SJSA1 (cell line): ENCODE data around the gene MLST8. TPM values are rescaled to one million over a fixed set of nuclear protein-coding genes. Genes with fewer than 3 reads are reported as not detected.
"Not testable (repeated sequence)": the region's sequence is repeated elsewhere in the genome, so short reads cannot be mapped to it uniquely, and the experiment has no call there.

ENCODE experiments used
- DNase-seq, 2 experiments: peaks; one replicate each; pipeline ENCODE4 v3.0.0-alpha.2; 2015 to 2020; ENCODE audit warnings: low spot score in 2 of 2, low read depth in 1 of 2
- H3K27ac ChIP-seq: fragments of 250-450 bp; sonication (Bioruptor Pico); 2 replicates; pipeline ENCODE4 v1.5.1; 2020; ENCODE audit warnings: mild to moderate bottlenecking, moderate library complexity
- H3K27me3 ChIP-seq: fragments of 250-450 bp; sonication (Bioruptor Pico); replicated peaks from 2 replicates; pipeline ENCODE4 v1.5.1; 2020; ENCODE audit warnings: mild to moderate bottlenecking, moderate library complexity
- H3K36me3 ChIP-seq: fragments of 250-450 bp; sonication (Bioruptor Pico); 2 replicates; pipeline ENCODE4 v1.5.1; 2020; ENCODE audit warnings: mild to moderate bottlenecking
- H3K4me1 ChIP-seq: fragments of 250-450 bp; sonication (Bioruptor Pico); replicated peaks from 2 replicates; pipeline ENCODE4 v1.6.1; 2021; ENCODE audit warnings: mild to moderate bottlenecking
- H3K4me3 ChIP-seq: fragments of 250-450 bp; sonication (Bioruptor Pico); 2 replicates; pipeline ENCODE4 v1.5.1; 2020; ENCODE audit warnings: mild to moderate bottlenecking
- H3K9me3 ChIP-seq: fragments of 250-450 bp; sonication (Bioruptor Pico); replicated peaks from 2 replicates; pipeline ENCODE4 v1.5.1; 2020; ENCODE audit warnings: mild to moderate bottlenecking
- total RNA-seq: library from RNA; depleted of rRNA; stranded (reverse); fragments of >200 nt; shearing (Covaris generic); gene quantifications from 2 replicates; pipeline ENCODE4 v1.2.3, GENCODE V29; 2014

Gene MLST8
- total RNA-seq, 1 experiment from 2014 or later, result 25.3 TPM

GRCh38 chr16:2238838-2239675 is 33.8 kb downstream of the MLST8 start:
- Histone ChIP-seq H3K27ac (no peak overlapping the region), H3K4me1 (no peaks in the 10 kb centered on the region), H3K27me3 (no peaks in the 10 kb centered on the region), H3K36me3 (peaks cover 77% of the 10 kb centered on the region), H3K4me3 (no peak overlapping the region), H3K9me3 (no peaks in the 10 kb centered on the region)
- no peak for DNase-seq

GRCh38 chr16:2240331-2240730 is 35.1 kb downstream of the MLST8 start:
- H3K27ac ChIP-seq, result not testable (repeated sequence)
- peaks cover 79% of the 10 kb centered on the region for H3K36me3 ChIP-seq

GRCh38 chr16:2242598-2242997 is 37.3 kb downstream of the MLST8 start:
- Histone ChIP-seq H3K36me3 (peaks cover 80% of the 10 kb centered on the region), H3K4me3 (no peak overlapping the region), H3K4me1 (no peaks in the 10 kb centered on the region), H3K9me3 (no peaks in the 10 kb centered on the region), H3K27me3 (no peaks in the 10 kb centered on the region), H3K27ac (no peak overlapping the region)
- DNase-seq, result no peak

More at GRCh38 chr16:2240331-2240730, 35.1 kb downstream of the MLST8 start:
- not testable (repeated sequence) for DNase-seq, H3K9me3 ChIP-seq, H3K4me1 ChIP-seq, H3K27me3 ChIP-seq, H3K4me3 ChIP-seq

- no peak overlapping the region for H3K27ac ChIP-seq
- no peaks in the 10 kb centered on the region for H3K27me3 ChIP-seq
- peaks cover 79% of the 10 kb centered on the region for H3K36me3 ChIP-seq
- H3K4me3 ChIP-seq, result no peak overlapping the region
- DNase-seq, result no peak
- H3K4me1 ChIP-seq, result no peaks in the 10 kb centered on the region
- H3K9me3 ChIP-seq, result no peaks in the 10 kb centered on the region
Measured at GRCh38 chr16:2243031-2243528, 37.8 kb downstream of the MLST8 start.

GRCh38 chr16:2243781-2244180 is 38.5 kb downstream of the MLST8 start:
- H3K27me3 ChIP-seq, result no peaks in the 10 kb centered on the region
- H3K9me3 ChIP-seq, result no peaks in the 10 kb centered on the region
- H3K4me1 ChIP-seq, result no peaks in the 10 kb centered on the region
- peaks cover 78% of the 10 kb centered on the region for H3K36me3 ChIP-seq
- no peak for DNase-seq
- no peak overlapping the region for H3K4me3 ChIP-seq
- H3K27ac ChIP-seq, result no peak overlapping the region

GRCh38 chr16:2244301-2244700 is 39.0 kb downstream of the MLST8 start:
- no peak overlapping the region for H3K4me3 ChIP-seq
- DNase-seq, result peak in 1 of 2 experiments; percentile 54
- no peaks in the 10 kb centered on the region for H3K27me3 ChIP-seq
- no peak overlapping the region for H3K27ac ChIP-seq
- peaks cover 81% of the 10 kb centered on the region for H3K36me3 ChIP-seq
- no peaks in the 10 kb centered on the region for H3K4me1 ChIP-seq
- H3K9me3 ChIP-seq, result no peaks in the 10 kb centered on the region

GRCh38 chr16:2244926-2245795 is 39.9 kb downstream of the MLST8 start:
- H3K9me3 ChIP-seq, result no peaks in the 10 kb centered on the region
- peaks cover under 1% of the 10 kb centered on the region for H3K4me1 ChIP-seq
- no peaks in the 10 kb centered on the region for H3K27me3 ChIP-seq
- no peak overlapping the region for H3K4me3 ChIP-seq
- DNase-seq, result no peak
- H3K27ac ChIP-seq, result no peak overlapping the region
- peaks cover 76% of the 10 kb centered on the region for H3K36me3 ChIP-seq

- Histone ChIP-seq H3K36me3 (peaks cover 76% of the 10 kb centered on the region), H3K27me3 (no peaks in the 10 kb centered on the region), H3K9me3 (no peaks in the 10 kb centered on the region)
Measured at GRCh38 chr16:2246301-2246885, 41.1 kb downstream of the MLST8 start.

GRCh38 chr16:2250652-2251295 is 45.5 kb downstream of the MLST8 start:
- peak; percentile 38 to 47 for DNase-seq
- H3K27me3 ChIP-seq, result no peaks in the 10 kb centered on the region

More at GRCh38 chr16:2246301-2246885, 41.1 kb downstream of the MLST8 start:
- no peak overlapping the region for H3K4me3 ChIP-seq
- H3K27ac ChIP-seq, result no peak overlapping the region
- peaks cover 4% of the 10 kb centered on the region for H3K4me1 ChIP-seq
- DNase-seq, result no peak

GRCh38 chr16:2251296-2252111 is 46.2 kb downstream of the MLST8 start, which contains the start of gene ECI1:
ECI1 (minus strand) TSS chr16:2251587; CDS start chr16:2251566, 21 bp downstream.
- peak; percentile 97 to 98 for DNase-seq
- peaks cover 73% of the 10 kb centered on the region for H3K36me3 ChIP-seq

More at GRCh38 chr16:2250652-2251295, 45.5 kb downstream of the MLST8 start:
- peak overlapping the region; percentile 31 for H3K27ac ChIP-seq
- H3K4me3 ChIP-seq, result peak overlapping the region; percentile 76
- H3K9me3 ChIP-seq, result no peaks in the 10 kb centered on the region
- peaks cover 13% of the 10 kb centered on the region for H3K4me1 ChIP-seq
- peaks cover 73% of the 10 kb centered on the region for H3K36me3 ChIP-seq

GRCh38 chr16:2252806-2253148 is 47.5 kb downstream of the MLST8 start:
- no peaks in the 10 kb centered on the region for H3K27me3 ChIP-seq
- H3K9me3 ChIP-seq, result no peaks in the 10 kb centered on the region
- no peak overlapping the region for H3K27ac ChIP-seq
- H3K36me3 ChIP-seq, result peaks cover 76% of the 10 kb centered on the region
- no peak for DNase-seq
- H3K4me3 ChIP-seq, result no peak overlapping the region
- peaks cover 13% of the 10 kb centered on the region for H3K4me1 ChIP-seq

More at GRCh38 chr16:2251296-2252111, 46.2 kb downstream of the MLST8 start, which contains the start of gene ECI1:
- H3K27me3 ChIP-seq, result no peaks in the 10 kb centered on the region
- H3K27ac ChIP-seq, result peak within 1 kb of the TSS; percentile 31
- H3K4me1 ChIP-seq, result peaks cover 13% of the 10 kb centered on the region
- no peaks in the 10 kb centered on the region for H3K9me3 ChIP-seq
- peak within 1 kb of the TSS; percentile 76 for H3K4me3 ChIP-seq

GRCh38 chr16:2253293-2253692 is 48.0 kb downstream of the MLST8 start:
- DNase-seq, result no peak
- Histone ChIP-seq H3K36me3 (peaks cover 77% of the 10 kb centered on the region), H3K4me3 (no peak overlapping the region), H3K27ac (no peak overlapping the region), H3K4me1 (peaks cover 13% of the 10 kb centered on the region), H3K27me3 (no peaks in the 10 kb centered on the region), H3K9me3 (no peaks in the 10 kb centered on the region)
